Effector CD4-positive, alpha-beta T cell (primary cell): ENCODE data around the gene SOX12.
"Not testable (repeated sequence)": the region's sequence is repeated elsewhere in the genome, so short reads cannot be mapped to it uniquely, and the experiment has no call there.

Experiments
- DNase-seq: peaks from one replicate; pipeline ENCODE4 v3.0.0-alpha.2; 2020

SOX12 gene

DNA sequence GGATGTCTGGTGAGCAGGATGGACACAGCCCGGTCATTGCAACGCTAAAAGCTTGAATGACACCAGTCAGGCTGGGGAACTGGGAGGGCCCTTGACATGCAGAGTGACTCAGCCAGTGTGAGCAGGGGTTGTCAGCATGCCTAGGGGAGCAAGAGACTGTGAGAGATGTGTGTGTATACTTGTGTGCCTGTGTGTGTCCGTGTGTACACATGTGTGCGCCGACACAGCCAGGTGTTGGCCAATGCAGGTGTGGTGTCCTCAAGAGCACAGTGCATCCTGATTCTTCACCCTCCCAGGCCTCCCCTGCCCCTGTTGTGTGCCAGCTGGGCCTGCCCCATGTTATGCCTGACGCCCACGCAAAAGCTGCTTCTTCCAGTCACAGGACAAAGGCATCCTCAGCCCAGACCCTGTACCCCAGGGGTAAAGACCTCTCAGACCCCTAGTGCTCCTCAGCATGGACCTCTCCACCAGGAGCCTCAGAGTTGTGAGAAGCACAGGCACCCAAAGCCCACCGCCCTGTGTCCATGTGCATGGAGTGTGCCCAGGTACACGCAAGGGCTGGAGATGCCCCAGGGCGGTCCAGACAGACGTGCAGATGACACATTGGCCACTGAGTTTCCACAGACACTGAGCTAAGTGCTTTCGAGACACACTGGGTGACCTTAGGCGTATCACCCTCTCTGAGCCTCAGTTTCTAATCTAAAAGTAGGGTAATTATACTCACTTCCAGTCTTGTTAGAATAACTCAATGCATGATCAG, 38.1 kb downstream of the SOX12 start:
- no peak for DNase-seq

DNA sequence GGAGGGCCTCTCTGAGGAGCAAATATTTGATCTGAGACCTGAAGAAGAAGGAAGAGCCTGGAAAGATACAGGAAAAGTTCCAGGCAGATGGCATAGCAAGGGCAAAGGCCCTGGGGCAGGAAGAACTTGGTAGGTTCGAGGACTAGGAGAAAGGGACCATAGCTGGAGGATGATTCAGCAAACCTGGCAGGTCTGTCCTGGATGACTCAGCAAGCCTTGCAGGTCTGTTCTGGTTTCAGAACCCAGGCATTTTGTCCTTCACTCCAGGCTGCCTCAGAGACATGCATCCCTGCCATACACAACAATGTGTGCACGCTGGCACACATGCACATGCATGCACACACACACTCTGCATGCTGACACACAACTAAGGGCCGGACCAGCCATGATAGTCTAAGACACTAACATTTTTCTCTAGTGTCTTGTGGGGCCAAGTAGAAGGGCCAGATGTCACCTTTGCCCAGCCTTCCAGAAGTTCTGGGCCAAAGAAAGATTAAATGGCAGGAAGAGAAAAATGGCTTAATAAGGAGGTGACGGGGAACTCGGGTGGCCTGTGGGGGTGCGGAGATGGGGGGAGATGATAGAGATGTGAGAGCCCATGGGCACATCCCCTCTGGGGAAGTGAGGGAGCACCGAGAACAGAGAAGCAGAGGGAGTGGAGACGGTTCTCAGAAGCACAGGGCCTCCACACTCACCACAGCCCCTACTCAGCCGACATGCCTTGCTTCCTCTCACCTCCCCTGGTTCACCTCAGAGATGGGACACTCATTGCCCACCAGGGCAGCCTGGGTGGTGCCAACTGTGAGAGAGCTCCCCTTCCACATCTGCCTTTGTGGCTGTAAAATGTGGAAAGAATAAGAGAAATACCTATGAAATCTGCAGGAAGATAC, 39.8 kb downstream of the SOX12 start:
- DNase-seq = no peak

DNA sequence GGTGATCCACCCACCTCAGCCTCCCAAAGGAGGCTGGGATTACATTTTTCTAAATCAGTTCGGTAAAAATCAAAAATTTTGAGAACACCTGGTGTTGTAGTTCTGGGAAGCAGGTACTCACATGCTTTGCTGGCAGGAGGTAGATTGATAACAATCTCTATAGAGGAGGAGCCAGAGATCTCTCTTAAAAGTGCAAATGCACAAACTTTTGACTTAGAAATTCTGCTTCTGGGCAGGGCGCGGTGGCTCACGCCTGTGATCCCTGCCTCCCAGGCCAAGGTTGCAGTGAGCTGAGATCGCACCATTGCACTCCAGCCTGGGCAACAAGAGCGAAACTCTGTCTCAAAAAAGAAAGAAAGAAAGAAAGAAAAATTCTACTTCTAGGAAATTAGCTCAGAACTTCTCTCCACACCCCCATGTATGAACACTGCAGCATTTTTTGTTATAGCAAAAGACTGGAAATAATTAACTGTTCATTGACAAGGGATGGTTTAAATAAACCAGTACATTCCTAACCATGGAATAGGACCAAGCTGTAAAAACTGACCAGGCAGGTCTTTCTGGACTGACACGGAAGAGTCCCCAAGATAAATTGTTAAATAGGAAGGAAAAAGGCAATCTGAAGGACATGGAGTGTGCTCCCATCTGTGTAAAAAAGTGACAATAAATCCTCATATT, 40.8 kb downstream of the SOX12 start:
- DNase-seq = no peak

GRCh38 chr20:366719-367485, 41.5 kb downstream of the SOX12 start:
- no peak for DNase-seq

DNA sequence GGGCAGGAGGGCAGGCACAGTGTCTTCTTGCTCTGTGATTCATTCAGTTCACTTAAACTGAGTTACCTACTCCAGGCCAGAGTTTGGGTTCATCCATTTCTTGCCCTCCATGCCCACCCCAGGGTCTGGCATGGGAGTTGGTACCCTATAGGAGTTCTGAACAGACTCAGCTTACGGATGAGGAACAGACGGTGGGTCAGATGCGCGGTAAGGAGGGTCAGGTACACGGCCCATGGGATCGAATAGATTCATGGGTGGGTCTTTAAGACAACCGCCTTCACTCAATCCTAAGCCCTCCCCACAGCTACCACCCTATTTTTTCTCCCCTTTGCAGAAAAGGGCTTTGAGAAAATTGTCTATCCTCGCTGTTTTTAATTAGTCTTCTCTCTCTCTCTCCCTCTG, 42.1 kb downstream of the SOX12 start:
- no peak for DNase-seq

GRCh38 chr20:368915-369314, 43.6 kb downstream of the SOX12 start:
- no peak for DNase-seq

- no peak for DNase-seq
Observed at GRCh38 chr20:370151-370600, 44.8 kb downstream of the SOX12 start.

DNA sequence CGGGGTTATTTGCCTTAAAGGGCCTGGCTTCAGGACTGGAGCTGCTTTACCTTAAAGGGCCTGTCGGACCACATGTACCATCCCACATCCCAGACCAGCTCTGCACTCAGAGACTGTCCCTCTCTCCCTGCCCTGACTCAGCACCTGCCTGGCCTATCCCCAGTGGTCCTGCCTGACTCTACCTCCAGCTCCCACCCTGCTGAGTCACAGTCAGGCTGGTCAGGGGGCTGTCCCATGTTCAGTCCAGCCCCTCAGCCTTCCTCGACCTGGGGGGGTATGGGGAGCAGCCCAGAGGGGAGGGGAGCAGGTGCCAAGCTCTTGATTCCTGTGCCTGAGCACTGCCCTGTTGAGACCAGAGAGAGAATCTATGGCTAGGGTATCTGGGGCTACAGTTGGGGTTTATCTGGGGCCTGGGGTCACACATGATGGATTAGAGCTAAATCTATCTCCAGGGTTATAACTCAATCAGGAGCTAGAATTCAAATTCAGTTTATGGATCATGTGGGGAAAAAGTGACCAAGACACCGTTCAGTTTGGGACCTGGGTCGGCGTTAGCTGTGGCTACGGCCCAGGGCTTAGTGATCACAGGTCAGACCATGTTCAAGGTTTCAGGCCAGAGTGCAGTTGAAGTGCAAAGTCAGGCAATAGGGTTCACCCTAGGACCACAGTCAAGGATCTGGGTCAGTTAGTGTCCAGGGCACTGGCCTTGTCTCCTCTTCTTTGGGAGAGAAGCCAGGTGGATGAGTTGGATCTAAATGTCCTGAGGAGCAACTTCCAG, 45.8 kb downstream of the SOX12 start:
- no peak for DNase-seq

GRCh38 chr20:371755-372542, 46.6 kb downstream of the SOX12 start:
- DNase-seq = no peak

GRCh38 chr20:372543-373082, 47.3 kb downstream of the SOX12 start:
- not testable (repeated sequence) for DNase-seq

DNA sequence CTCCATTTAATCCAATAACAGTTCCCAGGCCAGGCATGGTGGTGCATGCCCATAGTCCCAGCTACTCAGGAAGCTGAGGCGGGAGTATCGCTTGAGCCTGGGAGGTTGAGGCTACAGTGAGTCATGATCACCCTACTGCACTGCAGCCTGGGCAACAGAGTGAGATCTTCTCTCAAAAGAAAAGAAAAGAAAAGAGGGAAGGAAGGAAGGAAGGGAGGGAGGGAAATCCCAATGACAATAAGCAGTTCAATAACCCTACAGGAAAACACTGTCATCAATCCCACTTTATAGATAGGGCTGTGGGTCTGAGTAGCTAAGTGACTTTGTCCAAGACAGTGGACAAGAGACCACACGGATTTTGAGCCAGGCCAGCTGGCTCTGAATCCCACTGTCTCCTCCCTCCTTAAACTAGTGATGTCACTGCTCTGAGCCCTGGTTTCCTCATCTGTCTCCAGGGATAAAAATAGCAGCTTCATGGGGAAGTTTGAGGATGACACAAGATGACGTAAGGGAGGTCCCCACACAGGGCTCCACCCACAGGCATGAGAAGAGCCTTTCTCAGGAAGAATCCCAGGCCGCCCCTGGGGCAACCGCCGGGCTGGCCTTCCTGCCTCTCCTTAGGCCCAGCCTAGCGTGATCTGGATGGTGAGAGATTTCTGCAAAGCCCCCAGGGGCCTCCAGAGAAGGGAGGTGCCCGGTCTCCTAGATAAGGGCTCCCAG, 48.0 kb downstream of the SOX12 start:
- no peak for DNase-seq

- DNase-seq = no peak
Observed at GRCh38 chr20:375265-375889, 50.0 kb downstream of the SOX12 start.

DNA sequence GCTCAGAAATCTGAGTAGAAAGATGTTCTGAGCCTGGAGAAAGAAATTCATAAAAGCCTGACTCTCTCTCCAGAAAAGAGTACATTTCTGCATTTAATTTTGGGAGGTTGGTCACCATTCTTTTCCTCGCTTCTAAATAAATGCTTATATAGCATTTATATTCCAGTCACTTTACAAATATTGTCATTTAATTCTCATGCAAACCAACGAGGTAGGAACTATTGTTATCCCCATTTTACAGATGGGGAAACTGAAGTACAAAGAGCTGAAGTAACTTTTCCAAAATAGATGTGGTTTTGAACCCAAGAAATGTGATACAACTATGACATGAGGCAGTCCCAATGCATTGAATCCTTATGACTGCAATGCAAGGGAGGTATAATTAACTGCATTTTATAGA, 50.7 kb downstream of the SOX12 start:
- no peak for DNase-seq

DNA sequence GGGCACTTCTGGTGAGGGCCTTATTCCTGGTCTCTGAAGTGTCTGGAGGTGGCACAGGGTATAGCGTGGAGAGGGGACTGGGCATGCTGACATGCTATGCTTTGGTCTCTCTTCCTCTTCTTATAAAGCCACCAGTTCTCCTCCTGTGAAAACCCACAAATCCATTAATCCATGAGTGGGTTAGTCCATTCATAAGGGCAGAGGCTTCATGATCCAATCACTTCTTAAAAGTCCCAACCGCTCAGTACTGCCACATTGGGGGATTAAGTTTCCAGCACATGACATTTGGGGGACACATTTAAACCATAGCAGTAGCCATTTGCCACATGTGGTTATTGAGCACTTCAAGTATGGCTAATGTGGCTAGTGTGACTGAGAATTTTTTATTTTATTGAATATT, 51.4 kb downstream of the SOX12 start:
- DNase-seq = no peak

- not testable (repeated sequence) for DNase-seq
Observed at GRCh38 chr20:377578-377977, 52.2 kb downstream of the SOX12 start.

GRCh38 chr20:378961-379336, 53.6 kb downstream of the SOX12 start:
- DNase-seq = no peak
